Endodermal cell (in vitro differentiated cells): ENCODE measurements around the gene TRABD2B. TPM values are rescaled to one million over a fixed set of nuclear protein-coding genes. Genes with fewer than 3 reads are reported as not detected.

Experiments
- DNase-seq: peaks from one replicate; pipeline ENCODE4 v3.0.0-alpha.2; 2017
- H3K27ac ChIP-seq: 2 replicates; pipeline ENCODE4 v1.5.1; 2013; ENCODE audit warnings: mild to moderate bottlenecking, low read depth, low read length, moderate library complexity
- H3K27me3 ChIP-seq: 2 replicates; pipeline ENCODE4 v1.6.1; 2013; ENCODE audit warnings: mild to moderate bottlenecking, low read length, moderate library complexity; ENCODE audit not compliant: insufficient read depth, control insufficient read depth, poor library complexity, severe bottlenecking
- H3K36me3 ChIP-seq: 2 replicates; pipeline ENCODE4 v1.7.0; 2013; ENCODE audit warnings: mild to moderate bottlenecking, low read length, moderate library complexity; ENCODE audit not compliant: control insufficient read depth, insufficient read depth
- H3K4me1 ChIP-seq: one replicate; pipeline ENCODE4 v1.7.0; 2013; ENCODE audit warnings: low read length; ENCODE audit not compliant: control insufficient read depth, insufficient read depth
- H3K4me3 ChIP-seq: 2 replicates; pipeline ENCODE4 v1.5.1; 2013; ENCODE audit warnings: mild to moderate bottlenecking, low read length, moderate library complexity
- H3K9ac ChIP-seq: 2 replicates; pipeline ENCODE4 v1.6.1; 2013; ENCODE audit warnings: mild to moderate bottlenecking, low read length, moderate library complexity; ENCODE audit not compliant: poor library complexity, severe bottlenecking; ENCODE audit errors: extremely low read depth
- H3K9me3 ChIP-seq: 2 replicates; pipeline ENCODE4 v1.6.1; 2013; ENCODE audit warnings: mild to moderate bottlenecking, low read length, moderate library complexity; ENCODE audit not compliant: control insufficient read depth
- H3K27ac Mint-ChIP-seq: 2 replicates; pipeline ENCODE4 v1.8.0; 2020; ENCODE audit warnings: mixed read lengths
- H3K27me3 Mint-ChIP-seq: 2 replicates; pipeline ENCODE4 v1.8.0; 2021; ENCODE audit warnings: mild to moderate bottlenecking, mixed read lengths; ENCODE audit not compliant: insufficient read depth
- H3K36me3 Mint-ChIP-seq: 2 replicates; pipeline ENCODE4 v1.8.0; 2020; ENCODE audit warnings: low read depth, mixed read lengths
- H3K4me1 Mint-ChIP-seq: 2 replicates; pipeline ENCODE4 v1.8.0; 2020; ENCODE audit warnings: mixed read lengths
- H3K4me3 Mint-ChIP-seq: 2 replicates; pipeline ENCODE4 v1.8.0; 2020; ENCODE audit warnings: mild to moderate bottlenecking, moderate library complexity, mixed read lengths
- H3K9me3 Mint-ChIP-seq: 2 replicates; pipeline ENCODE4 v1.8.0; 2020; ENCODE audit warnings: mild to moderate bottlenecking, mixed read lengths
- WGBS, 2 experiments: methylation state at CpG; one replicate each; pipeline versions ENCODE4 v1.1.5 to v1.1.7; 2013; ENCODE audit warnings: missing lambda C conversion rate in 2 of 2, mixed read lengths in 1 of 2; ENCODE audit not compliant: insufficient coverage in 1 of 2, insufficient read length in 1 of 2; 5-methylcytosine and 5-hydroxymethylcytosine counted together
- total RNA-seq, 2 donors: library from RNA; stranded (reverse); fragmentation: NEBNext Ultra II Directional in 1 of 2; extraction: Animal tissue kit (Norgen Biotek cat#: 25700) in 1 of 2; gene quantifications; 2 replicates in 1 of 2; 3 replicates in 1 of 2; pipeline ENCODE4 v1.2.1, GENCODE V29; 2021
- TF ChIP-seq, protein P1 (sequence below): fragments of 200-600 bp; sonication (generic); conservative IDR thresholded peaks from 2 replicates; pipeline ENCODE4 v1.5.0; 2021; ENCODE audit warnings: antibody characterized with exemption, mild to moderate bottlenecking

Gene TRABD2B
- total RNA-seq, 2 donors from 2014 or later, result 24.4 to 28.0 TPM

DNA sequence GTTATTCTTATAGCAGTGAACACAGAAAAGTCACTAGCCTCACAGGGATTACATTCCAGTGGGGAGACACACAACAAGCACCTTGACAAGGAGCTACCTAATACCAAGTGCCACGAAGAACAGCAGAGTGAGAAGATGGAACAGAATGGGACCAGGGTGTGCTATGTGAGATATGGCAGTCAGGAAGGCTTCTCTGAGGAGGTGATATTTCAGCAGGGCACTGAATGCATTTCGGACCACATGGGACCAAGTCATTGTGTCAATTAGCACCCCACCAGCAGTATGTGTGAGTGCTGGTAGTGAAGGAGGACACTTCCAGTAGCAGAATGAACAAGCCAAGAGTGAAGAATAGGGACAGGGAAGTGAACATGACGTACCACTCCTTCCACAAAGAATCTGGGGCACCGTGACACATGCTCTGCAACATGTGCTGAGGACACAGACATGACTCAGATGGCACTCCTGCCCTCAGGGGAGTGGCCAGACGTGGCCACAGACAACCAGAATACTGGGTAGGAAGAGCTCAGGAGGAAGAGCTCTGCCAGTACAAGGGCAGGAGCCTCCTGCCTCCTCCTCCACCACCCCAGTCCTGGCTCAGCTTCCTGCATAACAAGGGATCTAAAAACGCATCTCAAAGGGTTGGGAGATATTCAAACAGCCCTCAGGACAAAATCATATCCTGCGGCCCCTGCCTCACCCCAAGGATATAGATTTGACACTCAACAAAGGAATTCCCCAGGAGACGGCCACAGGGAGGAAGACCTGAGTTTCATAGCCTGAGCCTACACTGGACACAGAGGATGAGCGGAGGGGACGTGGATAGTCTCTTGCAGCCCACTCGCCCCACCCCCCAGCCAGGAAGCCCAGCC, 102.5 kb downstream of the TRABD2B start:
- no peak overlapping the region for H3K9ac ChIP-seq
- no peak overlapping the region for H3K27ac ChIP-seq
- no peak overlapping the region for H3K27ac Mint-ChIP-seq
- H3K4me3 ChIP-seq, result no peak overlapping the region
- peaks cover 45% of the 10 kb centered on the region for H3K36me3 ChIP-seq
- H3K4me3 Mint-ChIP-seq, result no peak overlapping the region
- H3K27me3 ChIP-seq, result no peaks in the 10 kb centered on the region
- H3K27me3 Mint-ChIP-seq, result no peaks in the 10 kb centered on the region
- TF ChIP-seq, protein P1, sequence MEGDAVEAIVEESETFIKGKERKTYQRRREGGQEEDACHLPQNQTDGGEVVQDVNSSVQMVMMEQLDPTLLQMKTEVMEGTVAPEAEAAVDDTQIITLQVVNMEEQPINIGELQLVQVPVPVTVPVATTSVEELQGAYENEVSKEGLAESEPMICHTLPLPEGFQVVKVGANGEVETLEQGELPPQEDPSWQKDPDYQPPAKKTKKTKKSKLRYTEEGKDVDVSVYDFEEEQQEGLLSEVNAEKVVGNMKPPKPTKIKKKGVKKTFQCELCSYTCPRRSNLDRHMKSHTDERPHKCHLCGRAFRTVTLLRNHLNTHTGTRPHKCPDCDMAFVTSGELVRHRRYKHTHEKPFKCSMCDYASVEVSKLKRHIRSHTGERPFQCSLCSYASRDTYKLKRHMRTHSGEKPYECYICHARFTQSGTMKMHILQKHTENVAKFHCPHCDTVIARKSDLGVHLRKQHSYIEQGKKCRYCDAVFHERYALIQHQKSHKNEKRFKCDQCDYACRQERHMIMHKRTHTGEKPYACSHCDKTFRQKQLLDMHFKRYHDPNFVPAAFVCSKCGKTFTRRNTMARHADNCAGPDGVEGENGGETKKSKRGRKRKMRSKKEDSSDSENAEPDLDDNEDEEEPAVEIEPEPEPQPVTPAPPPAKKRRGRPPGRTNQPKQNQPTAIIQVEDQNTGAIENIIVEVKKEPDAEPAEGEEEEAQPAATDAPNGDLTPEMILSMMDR, result no peak
- no peaks in the 10 kb centered on the region for H3K9me3 Mint-ChIP-seq
- peaks cover 6% of the 10 kb centered on the region for H3K4me1 ChIP-seq
- H3K36me3 Mint-ChIP-seq, result peaks cover 2% of the 10 kb centered on the region
- peak; percentile 69 for DNase-seq
- H3K9me3 ChIP-seq, result no peaks in the 10 kb centered on the region
- peaks cover 34% of the 10 kb centered on the region for H3K4me1 Mint-ChIP-seq
- 74 to 92% methylated on average over 5 to 11 of the region's 11 CpGs for WGBS, 2 experiments

DNA sequence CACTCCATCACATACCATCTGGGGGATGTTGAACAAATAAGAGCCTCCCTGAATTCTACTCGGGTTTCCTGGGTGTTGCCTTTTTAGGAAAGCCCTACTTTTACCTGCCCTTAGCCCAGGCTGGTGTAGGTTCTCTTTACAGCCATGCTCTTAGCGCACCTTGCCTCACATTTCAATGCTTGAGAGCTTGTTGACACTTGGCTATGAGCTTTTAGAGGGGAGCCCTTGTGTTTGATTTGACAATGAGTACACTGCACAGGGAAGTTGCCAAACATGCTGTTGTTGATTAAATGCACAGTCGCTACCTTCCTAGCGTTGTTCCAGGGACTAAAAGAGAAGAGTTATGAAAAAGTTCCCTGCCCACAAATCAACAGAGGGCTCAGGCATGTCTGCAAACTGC, 103.8 kb downstream of the TRABD2B start:
- Histone ChIP-seq H3K27ac (no peak overlapping the region), H3K36me3 (peaks cover 36% of the 10 kb centered on the region), H3K9me3 (no peaks in the 10 kb centered on the region), H3K27me3 (no peaks in the 10 kb centered on the region), H3K9ac (no peak overlapping the region), H3K4me1 (peaks cover 9% of the 10 kb centered on the region), H3K4me3 (no peak overlapping the region)
- Mint-ChIP-seq H3K9me3 (no peaks in the 10 kb centered on the region), H3K4me3 (no peak overlapping the region), H3K27me3 (no peaks in the 10 kb centered on the region), H3K27ac (no peak overlapping the region), H3K36me3 (peaks cover 2% of the 10 kb centered on the region), H3K4me1 (peaks cover 35% of the 10 kb centered on the region)
- TF ChIP-seq, protein P1, result no peak
- DNase-seq, result no peak
- 83 to 94% methylated on average over 4 of the region's 4 CpGs for WGBS, 2 experiments

DNA sequence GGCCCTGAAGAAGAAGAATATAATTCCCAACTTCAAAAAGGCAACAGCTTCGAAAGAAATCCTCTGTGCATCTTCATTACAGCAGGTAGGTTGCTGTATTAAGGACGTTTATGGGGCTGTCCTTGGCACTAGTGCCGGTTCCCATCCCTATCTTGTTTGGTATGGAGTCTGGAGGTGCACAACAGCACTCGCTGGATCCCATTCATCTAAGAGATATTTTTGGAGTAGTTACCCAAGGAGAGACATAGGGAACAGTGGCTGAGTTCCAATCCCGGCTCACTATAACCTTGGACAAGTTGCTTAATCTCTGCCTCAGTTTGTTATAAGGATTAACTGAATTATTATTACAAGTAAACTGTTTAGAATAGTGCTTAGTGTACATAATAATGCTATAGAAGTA, 106.4 kb downstream of the TRABD2B start:
- H3K36me3 ChIP-seq, result peaks cover 18% of the 10 kb centered on the region
- H3K4me3 Mint-ChIP-seq, result no peak overlapping the region
- TF ChIP-seq, protein P1, result no peak
- no peaks in the 10 kb centered on the region for H3K27me3 ChIP-seq
- 60 to 94% methylated on average over 1 to 5 of the region's 5 CpGs for WGBS, 2 experiments
- H3K27me3 Mint-ChIP-seq, result no peaks in the 10 kb centered on the region
- no peak overlapping the region for H3K9ac ChIP-seq
- no peaks in the 10 kb centered on the region for H3K9me3 Mint-ChIP-seq
- peaks cover 14% of the 10 kb centered on the region for H3K4me1 ChIP-seq
- no peaks in the 10 kb centered on the region for H3K9me3 ChIP-seq
- DNase-seq, result no peak
- H3K4me3 ChIP-seq, result no peak overlapping the region
- H3K36me3 Mint-ChIP-seq, result peaks cover 2% of the 10 kb centered on the region
- no peak overlapping the region for H3K27ac ChIP-seq
- no peak overlapping the region for H3K27ac Mint-ChIP-seq
- H3K4me1 Mint-ChIP-seq, result peaks cover 31% of the 10 kb centered on the region
